Osteocyte (in vitro differentiated cells): ENCODE results near the gene SPAG8. TPM values are rescaled to one million over a fixed set of nuclear protein-coding genes. Genes with fewer than 3 reads are reported as not detected.
A peak's percentile ranks its signal among the peaks of the same experiment; 100 is the strongest.

ENCODE experiments used
- DNase-seq: peaks from one replicate; pipeline ENCODE4 v3.0.0; 2021; ENCODE audit warnings: mixed read lengths; ENCODE audit not compliant: unreplicated experiment; ENCODE audit errors: extremely low spot score
- H3K27ac Mint-ChIP-seq: one replicate; pipeline ENCODE4 v1.8.0; 2021; ENCODE audit warnings: mild to moderate bottlenecking, mixed read lengths; ENCODE audit not compliant: unreplicated experiment
- H3K27me3 Mint-ChIP-seq: one replicate; pipeline ENCODE4 v1.8.0; 2021; ENCODE audit warnings: mixed read lengths; ENCODE audit not compliant: unreplicated experiment
- H3K36me3 Mint-ChIP-seq: one replicate; pipeline ENCODE4 v1.8.0; 2021; ENCODE audit warnings: mixed read lengths; ENCODE audit not compliant: unreplicated experiment
- H3K4me1 Mint-ChIP-seq: one replicate; pipeline ENCODE4 v1.8.0; 2021; ENCODE audit warnings: mixed read lengths; ENCODE audit not compliant: unreplicated experiment
- H3K4me3 Mint-ChIP-seq: one replicate; pipeline ENCODE4 v1.8.0; 2021; ENCODE audit warnings: mild to moderate bottlenecking, moderate library complexity, mixed read lengths; ENCODE audit not compliant: unreplicated experiment
- H3K9me3 Mint-ChIP-seq: one replicate; pipeline ENCODE4 v1.8.0; 2021; ENCODE audit warnings: mixed read lengths; ENCODE audit not compliant: unreplicated experiment
- CTCF ChIP-seq: fragments of 200-600 bp; sonication (generic); IDR thresholded peaks from 2 replicates; pipeline ENCODE4 v1.5.0; 2021; ENCODE audit warnings: antibody characterized with exemption, mild to moderate bottlenecking, moderate library complexity
- total RNA-seq: library from RNA; stranded (reverse); gene quantifications from 2 replicates; pipeline ENCODE4 v1.2.1, GENCODE V29; 2021

The SPAG8 gene
- total RNA-seq, 1 donor from 2014 or later = 2.4 TPM

DNA sequence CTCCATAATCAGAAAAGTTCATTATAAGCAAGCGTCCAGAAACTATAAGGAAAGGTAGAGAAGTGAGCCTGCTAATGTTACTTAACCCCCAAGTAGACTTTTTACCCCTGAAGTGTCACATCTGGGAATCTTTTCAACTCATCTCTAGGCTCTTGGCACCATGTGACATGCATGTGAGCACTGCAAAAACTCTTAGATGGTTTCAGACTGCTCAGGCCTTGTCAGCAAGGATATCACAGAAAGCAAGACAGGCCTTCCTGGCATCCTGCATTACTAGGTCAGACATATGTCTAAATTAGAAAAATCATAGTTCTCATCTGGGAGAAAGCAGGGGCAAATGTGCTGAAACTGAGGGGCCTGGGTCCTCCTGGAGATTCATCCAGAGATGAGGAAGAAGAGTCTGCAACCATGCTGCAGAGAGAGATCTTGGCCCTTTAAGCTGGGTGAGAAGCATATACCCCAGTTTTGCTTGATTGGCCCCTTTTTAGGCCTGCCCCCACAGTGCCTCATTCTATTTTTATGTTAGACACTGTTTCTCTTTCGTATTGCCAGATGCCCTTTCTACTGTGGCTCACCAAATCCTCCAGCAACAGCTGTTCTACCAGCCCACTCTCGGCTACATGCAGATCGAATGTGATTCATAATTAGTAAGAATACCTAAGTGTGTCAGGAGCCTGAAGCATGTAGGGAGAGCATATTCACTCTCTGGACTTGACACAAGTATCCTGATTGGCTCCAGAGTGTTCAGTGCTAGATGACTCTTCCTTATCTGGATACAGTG lies 35.9 kb upstream of the SPAG8 start:
- Mint-ChIP-seq H3K9me3 (no peaks in the 10 kb centered on the region), H3K4me1 (peaks cover 11% of the 10 kb centered on the region), H3K27me3 (no peaks in the 10 kb centered on the region), H3K4me3 (no peak overlapping the region), H3K27ac (no peak overlapping the region), H3K36me3 (peaks cover 21% of the 10 kb centered on the region)
- TF ChIP-seq CTCF = no peak
- DNase-seq = no peak

DNA sequence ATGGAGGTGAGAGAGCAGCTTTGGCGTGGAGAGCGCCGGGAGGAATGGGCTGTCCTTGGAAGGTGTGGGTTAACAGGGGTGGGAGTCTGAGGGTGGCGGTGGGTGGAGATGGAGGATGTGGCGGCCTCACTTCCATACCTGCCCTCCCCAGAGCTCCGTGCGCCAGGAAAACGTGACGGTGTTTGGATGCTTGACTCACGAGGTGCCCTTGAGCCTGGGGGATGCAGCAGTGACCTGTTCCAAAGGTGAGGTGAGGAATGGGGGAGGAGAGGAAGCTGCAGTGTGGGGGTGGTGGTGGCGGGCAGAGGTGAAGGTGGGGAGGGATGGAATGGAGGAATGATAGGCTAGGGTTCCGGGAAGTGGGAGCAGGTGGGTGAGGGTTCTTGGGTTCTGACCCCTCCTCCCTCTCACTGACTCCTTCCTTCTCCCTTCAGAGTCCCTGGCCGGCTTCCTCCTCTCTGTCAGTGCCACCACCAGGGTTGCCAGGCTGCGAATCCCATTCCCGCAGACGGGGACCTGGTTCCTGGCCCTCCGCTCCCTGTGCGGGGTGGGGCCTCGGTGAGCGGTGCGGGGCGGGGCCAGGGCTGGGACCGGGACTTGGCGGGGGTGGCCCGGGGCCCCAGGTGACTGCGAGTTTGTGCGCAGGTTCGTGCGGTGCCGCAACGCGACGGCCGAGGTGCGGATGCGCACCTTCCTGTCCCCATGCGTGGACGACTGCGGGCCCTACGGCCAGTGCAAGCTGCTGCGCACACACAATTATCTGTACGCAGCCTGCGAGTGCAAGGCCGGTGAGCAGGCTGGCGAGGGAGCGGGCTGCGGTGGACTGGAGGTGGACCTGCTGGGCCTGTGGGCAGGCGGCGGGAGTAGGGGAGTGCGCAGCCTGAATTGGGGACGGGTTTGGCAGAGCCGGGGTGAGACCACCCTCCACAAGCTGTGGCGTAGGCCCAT lies 34.0 kb upstream of the SPAG8 start:
- no peak for TF ChIP-seq CTCF
- Mint-ChIP-seq H3K4me1 (peaks cover 11% of the 10 kb centered on the region), H3K36me3 (peaks cover 18% of the 10 kb centered on the region), H3K27me3 (no peaks in the 10 kb centered on the region), H3K4me3 (no peak overlapping the region), H3K27ac (no peak overlapping the region), H3K9me3 (no peaks in the 10 kb centered on the region)
- no peak for DNase-seq

- H3K4me1 Mint-ChIP-seq = peaks cover 11% of the 10 kb centered on the region
- no peak for TF ChIP-seq CTCF
- H3K27me3 Mint-ChIP-seq = no peaks in the 10 kb centered on the region
- H3K36me3 Mint-ChIP-seq = peaks cover 16% of the 10 kb centered on the region
- no peaks in the 10 kb centered on the region for H3K9me3 Mint-ChIP-seq
- H3K27ac Mint-ChIP-seq = peak overlapping the region; percentile 27
- H3K4me3 Mint-ChIP-seq = no peak overlapping the region
- no peak for DNase-seq
These were observed 32.7 kb upstream of the SPAG8 start for GRCh38 chr9:35844628-35845270.

DNA sequence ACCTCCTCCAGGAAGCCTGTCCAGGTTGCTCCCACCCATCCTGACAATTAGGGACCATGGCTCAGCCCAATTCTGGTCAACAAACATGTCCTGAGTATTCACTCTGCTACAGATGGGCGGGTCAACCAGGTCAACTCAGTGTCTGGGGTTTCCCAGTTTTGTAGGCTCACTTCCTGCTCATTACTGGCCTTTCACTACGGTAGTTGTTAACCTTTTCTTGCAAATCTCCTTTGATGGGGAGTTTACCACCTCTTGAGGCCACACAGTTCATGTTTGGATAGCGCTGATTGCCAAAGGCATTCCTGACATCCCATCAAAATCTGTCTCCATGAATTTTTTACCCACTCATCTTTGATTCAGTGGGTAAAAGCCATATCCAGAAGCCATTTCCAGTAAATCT lies 30.7 kb upstream of the SPAG8 start:
- TF ChIP-seq CTCF = no peak
- peaks cover 11% of the 10 kb centered on the region for H3K4me1 Mint-ChIP-seq
- peaks cover 8% of the 10 kb centered on the region for H3K36me3 Mint-ChIP-seq
- no peak for DNase-seq
- no peak overlapping the region for H3K27ac Mint-ChIP-seq
- H3K4me3 Mint-ChIP-seq = no peak overlapping the region
- no peaks in the 10 kb centered on the region for H3K9me3 Mint-ChIP-seq
- H3K27me3 Mint-ChIP-seq = no peaks in the 10 kb centered on the region
